WTC11 (cell line): Measurements from ENCODE around the gene LAD1. TPM values are rescaled to one million over a fixed set of nuclear protein-coding genes. Genes with fewer than 3 reads are reported as not detected.

Experiments
- ATAC-seq: fragments of 200-7000 bp; cut with Tn5 transposase; 2 replicates; pipeline ENCODE4 v1.10.0; 2021; ENCODE audit warnings: mild to moderate bottlenecking, moderate library complexity
- CTCF ChIA-PET: fragments of 300-600 bp; sonication (Branson Sonifier 250); formaldehyde crosslinking; loops from one replicate; lab custom pipeline; 2021; ENCODE audit warnings: antibody characterized with exemption; lab: Charles Lee
- POLR2A ChIA-PET: fragments of 350-600 bp; sonication (Branson Sonifier 250); formaldehyde crosslinking; loops from one replicate; lab custom pipeline; 2021; ENCODE audit warnings: antibody characterized with exemption; lab: Charles Lee
- DNase-seq: peaks from one replicate; pipeline ENCODE4 v3.0.0; 2021; ENCODE audit warnings: low spot score
- H3K27ac Mint-ChIP-seq: 2 replicates; pipeline ENCODE4 v1.8.0; 2021; ENCODE audit warnings: mixed read lengths
- H3K27me3 Mint-ChIP-seq: 2 replicates; pipeline ENCODE4 v1.8.0; 2021; ENCODE audit warnings: low read depth, mild to moderate bottlenecking, moderate library complexity, mixed read lengths
- H3K36me3 Mint-ChIP-seq: 2 replicates; pipeline ENCODE4 v1.8.0; 2021; ENCODE audit warnings: mixed read lengths
- H3K4me1 Mint-ChIP-seq: 2 replicates; pipeline ENCODE4 v1.8.0; 2022; ENCODE audit warnings: mixed read lengths
- H3K4me3 Mint-ChIP-seq: 2 replicates; pipeline ENCODE4 v1.8.0; 2021; ENCODE audit warnings: mild to moderate bottlenecking, moderate library complexity, mixed read lengths
- H3K9me3 Mint-ChIP-seq: 2 replicates; pipeline ENCODE4 v1.8.0; 2021; ENCODE audit warnings: mixed read lengths
- EMX1 ChIP-seq: fragments of 250-450 bp; sonication (Bioruptor Pico); IDR thresholded peaks from 2 replicates; pipeline ENCODE4 v1.8.0; 2021; ENCODE audit warnings: mild to moderate bottlenecking
- FOXJ3 ChIP-seq: sonication (generic); formaldehyde crosslinking; IDR thresholded peaks from 2 replicates; pipeline ENCODE4 v1.9.0; 2021; ENCODE audit warnings: missing genetic modification reagents, mild to moderate bottlenecking, borderline replicate concordance
- GABPB1 ChIP-seq: sonication (generic); formaldehyde crosslinking; IDR thresholded peaks from 2 replicates; pipeline ENCODE4 v1.8.1; 2023; ENCODE audit warnings: mild to moderate bottlenecking, missing genetic modification reagents
- IRF2 ChIP-seq: sonication (generic); formaldehyde crosslinking; IDR thresholded peaks from 2 replicates; pipeline ENCODE4 v1.8.0; 2022; ENCODE audit warnings: low read depth, missing genetic modification reagents, borderline replicate concordance
- MXD4 ChIP-seq: fragments of 250-450 bp; sonication (Bioruptor Pico); IDR thresholded peaks from 2 replicates; pipeline ENCODE4 v1.8.0; 2021; ENCODE audit warnings: mild to moderate bottlenecking, moderate library complexity, borderline replicate concordance
- MYBL2 ChIP-seq: sonication (generic); formaldehyde crosslinking; IDR thresholded peaks from 2 replicates; pipeline ENCODE4 v1.8.1; 2023; ENCODE audit warnings: mild to moderate bottlenecking, moderate library complexity, missing genetic modification reagents
- NR3C1 ChIP-seq: sonication (generic); formaldehyde crosslinking; conservative IDR thresholded peaks from 2 replicates; pipeline ENCODE4 v1.8.1; 2023; ENCODE audit warnings: low read depth, mild to moderate bottlenecking, missing genetic modification reagents
- PRRX2 ChIP-seq: fragments of 250-450 bp; sonication (Bioruptor Pico); IDR thresholded peaks from 2 replicates; pipeline ENCODE4 v1.8.0; 2021; ENCODE audit warnings: mild to moderate bottlenecking
- ZBTB21 ChIP-seq: sonication (generic); formaldehyde crosslinking; IDR thresholded peaks from 2 replicates; pipeline ENCODE4 v1.8.1; 2023; ENCODE audit warnings: mild to moderate bottlenecking, missing genetic modification reagents, borderline replicate concordance
- ZNF232 ChIP-seq: sonication (generic); formaldehyde crosslinking; IDR thresholded peaks from 2 replicates; pipeline ENCODE4 v1.8.0; 2022; ENCODE audit warnings: mild to moderate bottlenecking, missing genetic modification reagents
- ZNF396 ChIP-seq: fragments of 250-450 bp; sonication (Bioruptor Pico); IDR thresholded peaks from 2 replicates; pipeline ENCODE4 v1.8.0; 2021; ENCODE audit warnings: mild to moderate bottlenecking, moderate library complexity, borderline replicate concordance
- ZNF416 ChIP-seq: fragments of 250-450 bp; sonication (Bioruptor Pico); IDR thresholded peaks from 2 replicates; pipeline ENCODE4 v1.9.0; 2021; ENCODE audit warnings: mild to moderate bottlenecking, inconsistent platforms
- ZNF423 ChIP-seq: fragments of 250-450 bp; sonication (Bioruptor Pico); IDR thresholded peaks from 2 replicates; pipeline ENCODE4 v2.1.2; 2022; ENCODE audit warnings: mild to moderate bottlenecking, moderate library complexity
- total RNA-seq: library from RNA; stranded (reverse); gene quantifications from 3 replicates; pipeline ENCODE4 v1.2.3, GENCODE V29; 2021
- TF ChIP-seq, protein P1 (sequence below): sonication (generic); formaldehyde crosslinking; IDR thresholded peaks from 2 replicates; pipeline ENCODE4 v1.8.1; 2023; ENCODE audit warnings: mild to moderate bottlenecking, missing genetic modification reagents, borderline replicate concordance
- TF ChIP-seq, protein P2 (sequence below): fragments of 250-450 bp; sonication (Bioruptor Pico); IDR thresholded peaks from 2 replicates; pipeline ENCODE4 v2.1.2; 2022; ENCODE audit warnings: mild to moderate bottlenecking, moderate library complexity
- TF ChIP-seq, protein P3 (sequence below): sonication (generic); formaldehyde crosslinking; IDR thresholded peaks from 2 replicates; pipeline ENCODE4 v1.8.1; 2022; ENCODE audit warnings: mild to moderate bottlenecking, missing genetic modification reagents, moderate library complexity, borderline replicate concordance
- TF ChIP-seq, protein P4 (sequence below): sonication (generic); formaldehyde crosslinking; IDR thresholded peaks from 2 replicates; pipeline ENCODE4 v1.8.1; 2023; ENCODE audit warnings: mild to moderate bottlenecking, missing genetic modification reagents, moderate library complexity
- TF ChIP-seq, protein P5 (sequence below): fragments of 250-450 bp; sonication (Bioruptor Pico); conservative IDR thresholded peaks from 2 replicates; pipeline ENCODE4 v1.9.0; 2021; ENCODE audit warnings: mild to moderate bottlenecking
- TF ChIP-seq, protein P6 (sequence below): fragments of 250-450 bp; sonication (Bioruptor Pico); IDR thresholded peaks from 2 replicates; pipeline ENCODE4 v1.9.0; 2021; ENCODE audit warnings: moderate library complexity, mild to moderate bottlenecking, inconsistent platforms, borderline replicate concordance

The LAD1 gene
- total RNA-seq, 1 experiment from 2014 or later = 14.9 TPM

DNA sequence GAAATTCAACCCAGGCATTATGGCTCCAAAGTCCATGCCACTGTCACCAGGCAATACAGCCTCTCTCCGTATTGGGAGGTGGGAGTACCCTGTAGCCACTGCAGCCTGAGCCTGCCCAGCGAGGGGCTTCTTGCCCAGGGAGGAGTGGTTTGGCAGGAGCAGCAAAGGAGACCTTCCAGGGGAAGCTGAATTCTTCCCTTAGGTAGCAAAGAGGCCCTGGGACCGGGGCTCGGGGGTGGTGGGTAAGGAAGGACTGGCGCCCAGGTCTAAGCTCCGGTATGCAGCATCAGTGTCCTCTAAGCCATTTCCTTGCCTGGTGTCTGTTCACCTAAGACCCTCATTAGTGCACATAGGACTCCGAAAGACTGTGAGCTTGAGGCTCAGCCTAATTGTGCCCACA is 38.6 kb downstream of the LAD1 start (continued):
- TF ChIP-seq, protein P1, sequence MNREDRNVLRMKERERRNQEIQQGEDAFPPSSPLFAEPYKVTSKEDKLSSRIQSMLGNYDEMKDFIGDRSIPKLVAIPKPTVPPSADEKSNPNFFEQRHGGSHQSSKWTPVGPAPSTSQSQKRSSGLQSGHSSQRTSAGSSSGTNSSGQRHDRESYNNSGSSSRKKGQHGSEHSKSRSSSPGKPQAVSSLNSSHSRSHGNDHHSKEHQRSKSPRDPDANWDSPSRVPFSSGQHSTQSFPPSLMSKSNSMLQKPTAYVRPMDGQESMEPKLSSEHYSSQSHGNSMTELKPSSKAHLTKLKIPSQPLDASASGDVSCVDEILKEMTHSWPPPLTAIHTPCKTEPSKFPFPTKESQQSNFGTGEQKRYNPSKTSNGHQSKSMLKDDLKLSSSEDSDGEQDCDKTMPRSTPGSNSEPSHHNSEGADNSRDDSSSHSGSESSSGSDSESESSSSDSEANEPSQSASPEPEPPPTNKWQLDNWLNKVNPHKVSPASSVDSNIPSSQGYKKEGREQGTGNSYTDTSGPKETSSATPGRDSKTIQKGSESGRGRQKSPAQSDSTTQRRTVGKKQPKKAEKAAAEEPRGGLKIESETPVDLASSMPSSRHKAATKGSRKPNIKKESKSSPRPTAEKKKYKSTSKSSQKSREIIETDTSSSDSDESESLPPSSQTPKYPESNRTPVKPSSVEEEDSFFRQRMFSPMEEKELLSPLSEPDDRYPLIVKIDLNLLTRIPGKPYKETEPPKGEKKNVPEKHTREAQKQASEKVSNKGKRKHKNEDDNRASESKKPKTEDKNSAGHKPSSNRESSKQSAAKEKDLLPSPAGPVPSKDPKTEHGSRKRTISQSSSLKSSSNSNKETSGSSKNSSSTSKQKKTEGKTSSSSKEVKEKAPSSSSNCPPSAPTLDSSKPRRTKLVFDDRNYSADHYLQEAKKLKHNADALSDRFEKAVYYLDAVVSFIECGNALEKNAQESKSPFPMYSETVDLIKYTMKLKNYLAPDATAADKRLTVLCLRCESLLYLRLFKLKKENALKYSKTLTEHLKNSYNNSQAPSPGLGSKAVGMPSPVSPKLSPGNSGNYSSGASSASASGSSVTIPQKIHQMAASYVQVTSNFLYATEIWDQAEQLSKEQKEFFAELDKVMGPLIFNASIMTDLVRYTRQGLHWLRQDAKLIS (CRISPR knock-in tag) = no peak

DNA sequence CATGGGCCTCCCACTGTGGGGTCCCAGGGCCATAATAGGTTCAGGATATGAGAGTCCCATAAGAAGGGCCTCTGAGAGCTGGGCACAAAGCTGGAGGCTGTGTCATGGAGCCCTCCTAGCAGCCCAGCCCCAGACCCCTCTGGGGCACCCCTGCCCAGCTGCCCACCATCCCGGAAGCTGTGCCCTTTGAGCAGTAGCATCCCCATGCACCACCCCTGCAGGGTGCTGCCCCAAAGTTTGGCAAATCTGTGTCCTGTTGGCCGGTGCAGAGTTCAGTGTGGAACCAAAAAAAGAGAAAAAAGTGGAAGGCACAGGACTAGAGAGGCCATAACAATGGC is 39.3 kb downstream of the LAD1 start:
- CTCF ChIA-PET = interaction anchor here (1.0 to 7.5 kb wide), 12 partner anchors 13 to 137 kb away, joined by 3 to 175 read pairs (median 8); partner anchors contain the start of gene TNNT2
- no peak overlapping the region for H3K27ac Mint-ChIP-seq
- no peak for TF ChIP-seq IRF2 (CRISPR knock-in tag)
- no peak for TF ChIP-seq GABPB1 (CRISPR knock-in tag)
- TF ChIP-seq, protein P2, sequence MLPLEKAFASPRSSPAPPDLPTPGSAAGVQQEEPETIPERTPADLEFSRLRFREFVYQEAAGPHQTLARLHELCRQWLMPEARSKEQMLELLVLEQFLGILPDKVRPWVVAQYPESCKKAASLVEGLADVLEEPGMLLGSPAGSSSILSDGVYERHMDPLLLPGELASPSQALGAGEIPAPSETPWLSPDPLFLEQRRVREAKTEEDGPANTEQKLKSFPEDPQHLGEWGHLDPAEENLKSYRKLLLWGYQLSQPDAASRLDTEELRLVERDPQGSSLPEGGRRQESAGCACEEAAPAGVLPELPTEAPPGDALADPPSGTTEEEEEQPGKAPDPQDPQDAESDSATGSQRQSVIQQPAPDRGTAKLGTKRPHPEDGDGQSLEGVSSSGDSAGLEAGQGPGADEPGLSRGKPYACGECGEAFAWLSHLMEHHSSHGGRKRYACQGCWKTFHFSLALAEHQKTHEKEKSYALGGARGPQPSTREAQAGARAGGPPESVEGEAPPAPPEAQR (CRISPR knock-in tag) = no peak
- TF ChIP-seq, protein P3, sequence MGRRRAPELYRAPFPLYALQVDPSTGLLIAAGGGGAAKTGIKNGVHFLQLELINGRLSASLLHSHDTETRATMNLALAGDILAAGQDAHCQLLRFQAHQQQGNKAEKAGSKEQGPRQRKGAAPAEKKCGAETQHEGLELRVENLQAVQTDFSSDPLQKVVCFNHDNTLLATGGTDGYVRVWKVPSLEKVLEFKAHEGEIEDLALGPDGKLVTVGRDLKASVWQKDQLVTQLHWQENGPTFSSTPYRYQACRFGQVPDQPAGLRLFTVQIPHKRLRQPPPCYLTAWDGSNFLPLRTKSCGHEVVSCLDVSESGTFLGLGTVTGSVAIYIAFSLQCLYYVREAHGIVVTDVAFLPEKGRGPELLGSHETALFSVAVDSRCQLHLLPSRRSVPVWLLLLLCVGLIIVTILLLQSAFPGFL (CRISPR knock-in tag) = no peak
- TF ChIP-seq MXD4 (CRISPR knock-in tag) = no peak
- TF ChIP-seq, protein P4, sequence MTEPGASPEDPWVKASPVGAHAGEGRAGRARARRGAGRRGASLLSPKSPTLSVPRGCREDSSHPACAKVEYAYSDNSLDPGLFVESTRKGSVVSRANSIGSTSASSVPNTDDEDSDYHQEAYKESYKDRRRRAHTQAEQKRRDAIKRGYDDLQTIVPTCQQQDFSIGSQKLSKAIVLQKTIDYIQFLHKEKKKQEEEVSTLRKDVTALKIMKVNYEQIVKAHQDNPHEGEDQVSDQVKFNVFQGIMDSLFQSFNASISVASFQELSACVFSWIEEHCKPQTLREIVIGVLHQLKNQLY (CRISPR knock-in tag) = no peak
- no peak for TF ChIP-seq ZNF232 (CRISPR knock-in tag)
- TF ChIP-seq NR3C1 (CRISPR knock-in tag) = no peak
- TF ChIP-seq ZNF396 (CRISPR knock-in tag) = no peak
- no peak for TF ChIP-seq EMX1 (CRISPR knock-in tag)
- TF ChIP-seq, protein P5, sequence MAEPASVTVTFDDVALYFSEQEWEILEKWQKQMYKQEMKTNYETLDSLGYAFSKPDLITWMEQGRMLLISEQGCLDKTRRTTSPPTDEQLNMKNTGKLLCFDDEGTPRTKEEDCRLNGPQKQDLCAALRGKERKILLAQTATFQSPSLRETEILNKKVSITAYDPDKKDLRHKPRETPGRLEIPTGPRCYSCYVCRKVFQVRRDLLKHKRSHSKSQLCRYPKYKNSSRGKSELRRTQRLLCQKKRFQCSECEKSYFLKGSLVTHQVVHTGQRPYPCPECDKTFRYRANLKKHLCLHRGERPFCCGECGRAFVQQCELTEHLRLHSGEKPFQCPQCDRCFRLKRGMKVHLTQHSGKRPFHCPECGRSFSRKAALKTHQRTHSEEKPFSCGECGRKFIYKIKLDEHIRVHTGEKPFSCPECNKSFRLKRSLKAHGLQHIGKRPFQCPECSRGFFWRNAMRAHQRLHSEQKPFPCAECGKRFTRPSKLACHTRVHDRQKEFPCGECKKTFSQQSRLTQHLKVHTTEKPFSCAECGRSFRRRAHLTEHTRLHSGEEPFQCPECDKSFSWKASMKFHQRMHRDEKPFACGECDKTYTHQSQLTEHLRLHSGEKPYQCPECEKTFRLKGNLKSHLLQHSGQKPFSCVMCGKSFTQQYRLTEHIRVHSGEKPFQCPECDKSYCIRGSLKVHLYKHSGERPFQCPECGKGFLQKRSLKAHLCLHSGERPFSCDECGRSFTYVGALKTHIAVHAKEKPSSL = no peak
- TF ChIP-seq ZNF423 (CRISPR knock-in tag) = no peak
- no peak for TF ChIP-seq MYBL2 (CRISPR knock-in tag)
- TF ChIP-seq, protein P6, sequence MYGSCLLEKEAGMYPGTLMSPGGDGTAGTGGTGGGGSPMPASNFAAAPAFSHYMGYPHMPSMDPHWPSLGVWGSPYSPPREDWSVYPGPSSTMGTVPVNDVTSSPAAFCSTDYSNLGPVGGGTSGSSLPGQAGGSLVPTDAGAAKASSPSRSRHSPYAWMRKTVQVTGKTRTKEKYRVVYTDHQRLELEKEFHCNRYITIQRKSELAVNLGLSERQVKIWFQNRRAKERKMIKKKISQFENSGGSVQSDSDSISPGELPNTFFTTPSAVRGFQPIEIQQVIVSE (CRISPR knock-in tag) = no peak
- TF ChIP-seq FOXJ3 (CRISPR knock-in tag) = no peak
- TF ChIP-seq PRRX2 (CRISPR knock-in tag) = no peak
- TF ChIP-seq ZBTB21 (CRISPR knock-in tag) = no peak
- TF ChIP-seq ZNF416 (CRISPR knock-in tag) = no peak

More for the DNA sequence above, 39.3 kb downstream of the LAD1 start:
- H3K27me3 Mint-ChIP-seq = peaks cover 3% of the 10 kb centered on the region; the same call in 1 of the 2 replicates
- H3K36me3 Mint-ChIP-seq = no peaks in the 10 kb centered on the region
- peaks cover 18% of the 10 kb centered on the region for H3K4me1 Mint-ChIP-seq
- no peaks in the 10 kb centered on the region for H3K9me3 Mint-ChIP-seq
- POLR2A ChIA-PET = no interaction called here
- no peak overlapping the region for H3K4me3 Mint-ChIP-seq
- DNase-seq (no peak), ATAC-seq (no peak)
